Right lobe of liver (tissue), 4 donors: ENCODE results near the gene KRTAP22-1.

Source experiments
- CTCF ChIP-seq, 4 donors: fragments of 200-600 bp in 3 of 4; fragments of 450-650 bp in 1 of 4; IDR thresholded peaks; one replicate each; pipeline versions ENCODE4 v1.5.1 to v1.8.0; 2016 to 2022; ENCODE audit warnings: antibody characterized with exemption in 4 of 4, mild to moderate bottlenecking in 2 of 4
- POLR2A ChIP-seq: fragments of 450-650 bp; IDR thresholded peaks from one replicate; pipeline ENCODE4 v1.6.1; 2017; ENCODE audit warnings: antibody characterized with exemption, mild to moderate bottlenecking
- donor health status: DM: no; HTN: no; CAD: no.
- donor health status: DM: no; HTN: no; CAD: no.
- donor health status: DM: no; HTN: yes; CAD: no.

GRCh38 chr21:30561957-30562356, 38.9 kb upstream of the KRTAP22-1 start:
- TF ChIP-seq CTCF (IDR thresholded peaks at IDR 0.05) (no peak), POLR2A (no peak)
